CD14-positive monocyte (primary cell): ENCODE measurements around the gene PMPCA. TPM values are rescaled to one million over a fixed set of nuclear protein-coding genes. Genes with fewer than 3 reads are reported as not detected.

Experiments used
- DNase-seq, 3 donors: peaks; one replicate each; pipeline ENCODE4 v3.0.0-alpha.2; 2011 to 2022
- H2AFZ ChIP-seq: 2 replicates; pipeline ENCODE4 v1.6.0; 2012; ENCODE audit warnings: mild to moderate bottlenecking, low read depth, low read length, inconsistent platforms; ENCODE audit not compliant: insufficient read depth, poor library complexity, severe bottlenecking
- H3K27ac ChIP-seq, 2 donors: 1 replicate in 1 of 2; 2 replicates in 1 of 2; pipeline ENCODE4 v1.5.1; 2012 to 2013; ENCODE audit warnings: low read length in 2 of 2, control low read depth in 1 of 2, inconsistent platforms in 1 of 2, low read depth in 1 of 2, mild to moderate bottlenecking in 1 of 2
- H3K27me3 ChIP-seq, 2 donors: one replicate each; pipeline versions ENCODE4 v1.6.0 to v1.6.1; 2011 to 2013; ENCODE audit warnings: low read length in 2 of 2; ENCODE audit not compliant: control insufficient read depth in 2 of 2, insufficient read depth in 2 of 2
- H3K36me3 ChIP-seq, 2 donors: replicated peaks in 1 of 2; 1 replicate in 1 of 2; 2 replicates in 1 of 2; pipeline versions ENCODE4 v1.5.1 to v1.6.1; 2012 to 2013; ENCODE audit warnings: low read length in 2 of 2, control low read depth in 1 of 2, inconsistent platforms in 1 of 2, mild to moderate bottlenecking in 1 of 2; ENCODE audit not compliant: insufficient read depth in 2 of 2, control insufficient read depth in 1 of 2
- H3K4me1 ChIP-seq, 2 donors: 1 replicate in 1 of 2; 2 replicates in 1 of 2; pipeline versions ENCODE4 v1.5.1 to v1.6.1; 2012 to 2013; ENCODE audit warnings: low read length in 2 of 2, control low read depth in 1 of 2, inconsistent platforms in 1 of 2, mild to moderate bottlenecking in 1 of 2, moderate library complexity in 1 of 2; ENCODE audit not compliant: insufficient read depth in 2 of 2, control insufficient read depth in 1 of 2
- H3K4me2 ChIP-seq: replicated peaks from 2 replicates; pipeline ENCODE3; 2012; ENCODE audit warnings: low read length, moderate library complexity, mild to moderate bottlenecking; ENCODE audit not compliant: poor library complexity, severe bottlenecking; ENCODE audit errors: extremely low read depth
- H3K4me3 ChIP-seq, 3 experiments: fragments of 200-600 bp in 1 of 3; sonication (generic) in 1 of 3; replicated peaks in 1 of 3; 1 replicate in 2 of 3; 2 replicates in 1 of 3; pipeline ENCODE4 v1.5.1; 2011 to 2013; ENCODE audit warnings: low read length in 3 of 3, mild to moderate bottlenecking in 3 of 3, control low read depth in 2 of 3, low read depth in 2 of 3, inconsistent platforms in 1 of 3, moderate library complexity in 1 of 3
- H3K79me2 ChIP-seq: 2 replicates; pipeline ENCODE4 v1.6.0; 2012; ENCODE audit warnings: mild to moderate bottlenecking, control low read depth, inconsistent platforms, low read length, moderate library complexity; ENCODE audit not compliant: insufficient read depth
- H3K9ac ChIP-seq: 2 replicates; pipeline ENCODE4 v1.6.0; 2017; ENCODE audit warnings: low read length, mild to moderate bottlenecking; ENCODE audit not compliant: insufficient read depth, poor library complexity, severe bottlenecking
- H3K9me3 ChIP-seq, 2 donors: replicated peaks in 1 of 2; 1 replicate in 1 of 2; 2 replicates in 1 of 2; pipeline versions ENCODE4 v1.5.1 to v1.6.1; 2012 to 2013; ENCODE audit warnings: low read length in 2 of 2, control low read depth in 1 of 2; ENCODE audit not compliant: control insufficient read depth in 1 of 2, insufficient read depth in 1 of 2
- H4K20me1 ChIP-seq: 2 replicates; pipeline ENCODE4 v1.6.0; 2012; ENCODE audit warnings: mild to moderate bottlenecking, low read length, control low read depth, moderate library complexity; ENCODE audit not compliant: insufficient read depth
- H3K27ac Mint-ChIP-seq, 7 donors: one replicate each; pipeline ENCODE4 v1.8.0; 2020; ENCODE audit warnings: mild to moderate bottlenecking in 7 of 7, mixed read lengths in 7 of 7, moderate library complexity in 6 of 7, inconsistent platforms in 2 of 7
- H3K27me3 Mint-ChIP-seq, 3 donors: one replicate each; pipeline ENCODE4 v1.8.0; 2021 to 2022; ENCODE audit warnings: low read depth in 3 of 3, mild to moderate bottlenecking in 3 of 3, mixed read lengths in 3 of 3, moderate library complexity in 3 of 3, inconsistent platforms in 1 of 3
- H3K36me3 Mint-ChIP-seq, 2 donors: one replicate each; pipeline ENCODE4 v1.8.0; 2020; ENCODE audit warnings: mixed read lengths in 2 of 2, inconsistent platforms in 1 of 2, mild to moderate bottlenecking in 1 of 2
- H3K4me1 Mint-ChIP-seq: one replicate; pipeline ENCODE4 v1.8.0; 2020; ENCODE audit warnings: mild to moderate bottlenecking, mixed read lengths
- H3K4me3 Mint-ChIP-seq, 2 donors: one replicate each; pipeline ENCODE4 v1.8.0; 2020; ENCODE audit warnings: mild to moderate bottlenecking in 2 of 2, mixed read lengths in 2 of 2, moderate library complexity in 1 of 2
- H3K9me3 Mint-ChIP-seq, 7 donors: one replicate each; pipeline ENCODE4 v1.8.0; 2020 to 2022; ENCODE audit warnings: mixed read lengths in 7 of 7, mild to moderate bottlenecking in 6 of 7, moderate library complexity in 6 of 7, inconsistent platforms in 2 of 7
- CTCF ChIP-seq: fragments of 200-600 bp; IDR thresholded peaks from one replicate; pipeline ENCODE4 v1.8.0; 2022; ENCODE audit warnings: antibody characterized with exemption, mild to moderate bottlenecking
- WGBS: methylation state at CpG from one replicate; pipeline ENCODE4 v1.1.5; 2013; ENCODE audit warnings: missing lambda C conversion rate; ENCODE audit not compliant: insufficient coverage; 5-methylcytosine and 5-hydroxymethylcytosine counted together
- intact Hi-C, 2 donors: fragments of 100-400 bp; cut with micrococcal nuclease; formaldehyde crosslinking; loops; one replicate each; pipeline versions ENCODE4 v1.15.0 to v1.15.1; 2023
- polyA plus RNA-seq, 3 donors: library from polyadenylated mRNA; depleted of rRNA in 1 of 3; unstranded in 2 of 3; stranded (reverse) in 1 of 3; fragments of 300-500 nt in 2 of 3; fragments of >200 nt in 1 of 3; fragmentation: Illumina TruSeq in 2 of 3; gene quantifications; 1 replicate in 2 of 3; 2 replicates in 1 of 3; pipeline ENCODE4 v1.2.3, GENCODE V29; 2012 to 2021

PMPCA gene
- polyA plus RNA-seq, 3 donors = 23.1 to 58.8 (median 24.9) TPM

- H3K27me3 Mint-ChIP-seq = no peaks in the 10 kb centered on the region
- peaks cover 12% of the 10 kb centered on the region for H3K4me1 Mint-ChIP-seq
- Histone ChIP-seq H3K27ac (no peak overlapping the region), H3K9ac (no peak overlapping the region), H3K4me3 (no peak overlapping the region), H3K27me3 (no peaks in the 10 kb centered on the region), H2AFZ (no peak overlapping the region), H3K9me3 (no peaks in the 10 kb centered on the region), H4K20me1 (no peaks in the 10 kb centered on the region), H3K79me2 (no peaks in the 10 kb centered on the region), H3K36me3 (peaks cover 54 to 64% of the 10 kb centered on the region in 2 donors), H3K4me1 (peaks cover 16 to 19% of the 10 kb centered on the region in 2 donors), H3K4me2 (no peak overlapping the region)
- no peak for DNase-seq
- no peaks in the 10 kb centered on the region for H3K9me3 Mint-ChIP-seq
- intact Hi-C loops = no loop called here
- H3K4me3 Mint-ChIP-seq = no peak overlapping the region
- no peak for TF ChIP-seq CTCF
- no peak overlapping the region for H3K27ac Mint-ChIP-seq
- 92% methylated on average over 10 of the region's 11 CpGs for WGBS
- peaks cover 27 to 54% of the 10 kb centered on the region in 2 donors for H3K36me3 Mint-ChIP-seq
These were observed 31.1 kb upstream of the PMPCA start for GRCh38 chr9:136379401-136379800.

DNA sequence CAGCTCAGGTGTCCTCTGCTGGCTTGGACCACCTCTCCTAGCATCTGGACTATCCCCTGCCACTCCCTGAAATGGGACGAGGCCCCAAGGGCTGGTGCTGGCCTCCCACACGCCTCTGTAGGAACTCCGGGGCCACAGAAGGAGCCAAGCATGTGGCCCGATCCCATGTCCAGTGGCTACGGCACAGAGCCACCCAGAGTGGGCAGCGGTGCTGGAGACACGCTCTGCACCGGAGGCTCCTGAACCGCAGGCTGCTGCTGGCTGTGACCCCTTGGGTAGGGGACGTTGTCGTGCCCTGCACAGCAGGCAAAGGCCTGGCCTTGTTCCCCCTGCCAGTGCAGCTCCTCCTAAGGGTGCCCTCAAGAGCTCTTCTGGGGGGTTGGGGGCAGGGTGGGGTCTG is 30.6 kb upstream of the PMPCA start:
- H3K4me3 Mint-ChIP-seq = no peak overlapping the region
- peaks cover 12% of the 10 kb centered on the region for H3K4me1 Mint-ChIP-seq
- intact Hi-C loops = no loop called here
- Histone ChIP-seq H3K9me3 (no peaks in the 10 kb centered on the region), H3K79me2 (no peaks in the 10 kb centered on the region), H3K9ac (no peak overlapping the region), H3K4me1 (peaks cover 16 to 18% of the 10 kb centered on the region in 2 donors), H3K4me3 (no peak overlapping the region), H4K20me1 (no peaks in the 10 kb centered on the region), H2AFZ (no peak overlapping the region), H3K27me3 (no peaks in the 10 kb centered on the region), H3K4me2 (no peak overlapping the region), H3K27ac (no peak overlapping the region), H3K36me3 (peaks cover 56 to 69% of the 10 kb centered on the region in 2 donors)
- no peak for TF ChIP-seq CTCF
- H3K27me3 Mint-ChIP-seq = no peaks in the 10 kb centered on the region
- no peak overlapping the region for H3K27ac Mint-ChIP-seq
- DNase-seq = no peak
- H3K36me3 Mint-ChIP-seq = peaks cover 32 to 57% of the 10 kb centered on the region in 2 donors
- WGBS = 90% methylated on average over 11 of the region's 11 CpGs
- no peaks in the 10 kb centered on the region for H3K9me3 Mint-ChIP-seq
